GM12874 (cell line): Measurements from ENCODE around the gene TEX264.

Experiments
- TF ChIP-seq, protein P1 (sequence below): IDR thresholded peaks from 2 replicates; pipeline ENCODE4 v1.5.1; 2011; ENCODE audit warnings: low read depth, mild to moderate bottlenecking, control low read depth, low read length, moderate library complexity; ENCODE audit not compliant: insufficient read depth

Gene TEX264

DNA sequence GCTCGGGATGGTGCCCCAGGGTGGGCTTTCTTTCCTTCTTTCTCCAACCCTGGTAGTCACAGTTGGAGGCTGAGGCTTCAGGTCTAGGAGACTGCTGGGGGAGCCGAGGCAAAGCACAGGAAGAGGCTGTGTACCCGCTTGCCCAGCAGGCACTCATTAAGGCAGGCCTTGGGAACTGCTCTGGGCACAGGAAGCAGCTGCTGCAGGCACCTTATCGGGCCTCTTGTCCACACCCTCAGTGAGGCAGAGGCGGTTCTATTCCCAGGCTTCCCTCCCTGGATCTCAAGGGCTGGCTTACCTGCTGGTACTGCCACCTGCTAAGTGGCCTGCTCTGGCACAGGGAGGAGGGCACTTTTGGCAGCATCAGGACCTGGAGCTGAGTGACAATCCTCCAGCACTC, 20.0 kb downstream of the TEX264 start:
- TF ChIP-seq, protein P1, sequence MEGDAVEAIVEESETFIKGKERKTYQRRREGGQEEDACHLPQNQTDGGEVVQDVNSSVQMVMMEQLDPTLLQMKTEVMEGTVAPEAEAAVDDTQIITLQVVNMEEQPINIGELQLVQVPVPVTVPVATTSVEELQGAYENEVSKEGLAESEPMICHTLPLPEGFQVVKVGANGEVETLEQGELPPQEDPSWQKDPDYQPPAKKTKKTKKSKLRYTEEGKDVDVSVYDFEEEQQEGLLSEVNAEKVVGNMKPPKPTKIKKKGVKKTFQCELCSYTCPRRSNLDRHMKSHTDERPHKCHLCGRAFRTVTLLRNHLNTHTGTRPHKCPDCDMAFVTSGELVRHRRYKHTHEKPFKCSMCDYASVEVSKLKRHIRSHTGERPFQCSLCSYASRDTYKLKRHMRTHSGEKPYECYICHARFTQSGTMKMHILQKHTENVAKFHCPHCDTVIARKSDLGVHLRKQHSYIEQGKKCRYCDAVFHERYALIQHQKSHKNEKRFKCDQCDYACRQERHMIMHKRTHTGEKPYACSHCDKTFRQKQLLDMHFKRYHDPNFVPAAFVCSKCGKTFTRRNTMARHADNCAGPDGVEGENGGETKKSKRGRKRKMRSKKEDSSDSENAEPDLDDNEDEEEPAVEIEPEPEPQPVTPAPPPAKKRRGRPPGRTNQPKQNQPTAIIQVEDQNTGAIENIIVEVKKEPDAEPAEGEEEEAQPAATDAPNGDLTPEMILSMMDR, result no peak

DNA sequence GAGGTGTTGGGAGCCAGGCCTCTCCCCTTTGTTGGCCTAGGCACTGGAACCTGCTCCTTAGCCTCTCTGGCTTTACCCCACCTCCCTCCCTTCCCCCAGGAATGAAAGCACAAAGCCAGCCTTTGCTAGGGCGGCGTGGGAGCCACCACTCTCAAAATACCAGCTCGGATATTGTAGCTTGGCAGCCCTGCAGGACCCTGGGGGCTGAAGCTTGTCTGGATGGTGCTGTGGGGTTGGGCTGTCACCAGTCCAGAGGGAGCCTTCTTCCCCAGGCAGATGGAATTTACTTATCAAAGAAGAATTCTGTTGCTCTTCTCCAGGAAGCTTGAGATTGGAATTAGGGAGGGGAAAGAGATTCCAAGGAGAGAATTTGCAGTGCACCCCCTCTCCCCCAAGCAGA, 20.9 kb downstream of the TEX264 start:
- TF ChIP-seq, protein P1, result no peak

DNA sequence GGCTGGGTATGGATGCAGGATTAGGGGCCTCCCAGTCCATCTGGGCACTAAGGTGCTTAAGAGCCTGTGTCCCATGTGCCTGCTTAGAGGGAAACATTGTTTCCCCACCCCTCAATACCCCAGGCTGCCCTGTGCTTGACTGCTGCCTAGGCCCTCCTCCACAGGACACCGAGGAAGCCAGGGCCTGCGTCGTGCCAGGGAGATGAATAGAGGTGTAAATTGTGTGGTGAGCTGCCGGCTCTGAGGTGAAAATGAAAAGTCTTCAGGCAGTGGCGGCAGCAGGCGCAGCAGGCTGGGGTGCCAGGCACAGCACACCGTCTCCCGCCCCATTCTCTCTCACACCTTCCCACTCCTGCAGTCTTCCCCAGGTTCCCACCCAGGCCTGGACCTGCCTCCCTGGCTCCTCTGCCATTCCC, 21.9 kb downstream of the TEX264 start:
- TF ChIP-seq, protein P1, result no peak

DNA sequence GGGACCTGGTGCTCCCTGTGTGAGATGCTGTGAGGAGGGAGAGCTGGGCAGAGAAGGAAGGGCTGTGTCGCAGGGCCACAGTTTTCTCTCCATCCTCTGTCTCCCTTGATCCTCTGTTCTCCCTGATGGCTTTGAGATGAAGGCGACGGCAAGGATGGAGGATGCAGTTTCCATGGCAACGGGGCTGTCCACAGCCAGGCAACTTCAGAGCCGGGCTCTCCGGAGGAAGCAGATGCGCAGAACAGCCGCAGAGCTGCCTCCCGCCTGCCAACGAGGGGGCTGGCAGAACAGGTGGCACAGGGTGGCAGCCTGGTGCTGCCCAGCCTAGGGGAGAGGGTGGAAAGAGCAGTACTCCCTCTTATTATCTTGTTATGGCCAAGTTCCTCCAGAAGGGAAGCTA, 25.9 kb downstream of the TEX264 start:
- TF ChIP-seq, protein P1, result no peak

DNA sequence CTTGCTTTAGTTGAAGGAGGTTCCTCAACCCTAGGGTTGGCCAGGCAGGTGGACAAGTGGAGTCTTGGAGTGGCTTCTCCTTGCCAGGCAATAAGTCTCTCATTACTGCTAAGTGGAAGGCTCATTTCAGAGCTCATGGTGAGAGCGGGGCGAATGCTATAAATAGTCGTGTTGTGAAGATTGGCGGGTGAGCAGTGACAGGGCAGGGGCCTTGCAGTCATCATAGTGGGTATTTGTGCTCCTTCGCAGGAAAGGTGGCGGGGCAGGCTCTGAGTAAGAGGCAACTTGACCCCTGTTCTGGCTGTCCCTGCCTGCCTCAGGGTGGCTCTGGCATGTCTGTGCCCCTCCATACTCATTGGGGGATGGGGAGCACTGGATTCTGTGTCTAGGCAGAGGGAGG, 27.2 kb downstream of the TEX264 start:
- TF ChIP-seq, protein P1, result no peak

DNA sequence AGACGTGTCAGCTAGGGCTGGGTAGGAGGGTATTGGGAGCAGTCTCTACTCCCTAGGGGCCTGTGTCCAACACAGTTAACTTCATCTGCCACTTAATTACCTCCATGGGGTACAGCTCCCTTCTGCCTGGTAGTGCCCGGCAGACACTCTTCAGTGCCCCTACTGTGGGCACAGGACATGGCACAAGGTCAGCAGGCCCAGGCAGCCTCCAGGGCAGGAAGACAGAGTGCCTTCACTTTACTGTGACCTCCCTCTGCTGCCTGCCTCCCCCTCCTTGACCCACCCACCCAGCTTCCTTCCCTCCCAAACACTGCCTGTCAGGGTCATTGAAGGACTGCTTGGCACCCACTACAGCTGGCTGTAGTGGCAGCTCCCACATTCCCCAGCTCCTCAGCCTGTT, 29.4 kb downstream of the TEX264 start:
- TF ChIP-seq, protein P1, result no peak

DNA sequence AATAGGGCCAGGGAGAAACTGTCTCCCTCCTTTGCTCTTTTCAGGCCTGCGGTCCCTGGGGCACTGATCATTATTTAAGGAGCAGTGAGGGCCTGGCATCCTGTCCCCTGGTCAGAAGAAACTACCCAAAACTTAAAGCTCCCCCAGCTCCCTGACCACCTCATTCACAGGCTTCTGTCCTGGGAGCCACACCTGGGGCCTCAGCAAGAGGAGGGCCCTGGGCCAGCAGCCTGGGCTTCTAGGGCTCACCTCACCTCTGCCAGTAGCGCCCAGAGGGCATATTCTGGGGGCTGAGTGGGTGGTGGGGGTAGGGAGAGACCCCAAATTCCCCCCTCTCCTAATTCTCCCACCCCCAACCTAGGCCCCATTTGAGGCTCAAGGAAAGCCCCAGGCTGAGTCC, 31.1 kb downstream of the TEX264 start:
- TF ChIP-seq, protein P1, result no peak
